GM19035 (cell line): Measurements from ENCODE around the gene P4HB.

ENCODE experiments used
- ATAC-seq: cut with Tn5 transposase; IDR thresholded peaks from one replicate; pipeline ENCODE4 v1.9.1; 2021; ENCODE audit not compliant: unreplicated experiment

Gene P4HB

GRCh38 chr17:81833160-81833920, 27.0 kb downstream of the P4HB start, which contains the start of gene MCRIP1:
MCRIP1 (minus strand) TSS chr17:81833291; CDS start chr17:81824506, 8,785 bp downstream.
- peak; percentile 69 for ATAC-seq

GRCh38 chr17:81832608-81833159, 27.7 kb downstream of the P4HB start:
- peak; percentile 26 for ATAC-seq

GRCh38 chr17:81831957-81832607, 28.3 kb downstream of the P4HB start:
- ATAC-seq: peak; percentile 15

DNA sequence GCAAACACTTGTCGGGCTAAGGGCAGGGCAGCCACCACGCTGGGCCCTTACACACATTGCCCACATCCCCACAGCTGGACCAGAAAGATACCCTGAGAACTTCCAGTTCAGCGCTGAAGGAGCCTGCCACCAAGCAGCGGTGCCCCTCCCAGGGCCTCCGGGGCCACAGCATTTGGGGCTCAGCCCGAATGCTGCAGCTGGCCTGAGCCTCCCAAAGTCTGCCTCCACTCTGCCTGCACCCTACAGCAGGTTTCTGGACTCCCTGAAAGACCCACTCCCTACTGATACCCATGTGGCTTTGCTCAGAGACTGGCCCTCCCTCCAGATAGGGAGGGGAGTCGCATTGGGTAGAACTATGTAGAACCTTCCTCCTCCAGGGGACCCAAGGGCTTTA, 28.8 kb downstream of the P4HB start:
- ATAC-seq: no peak

GRCh38 chr17:81829858-81830257, 30.5 kb downstream of the P4HB start:
- no peak for ATAC-seq

- no peak for ATAC-seq
These were observed 31.7 kb downstream of the P4HB start for GRCh38 chr17:81828656-81829055.

DNA sequence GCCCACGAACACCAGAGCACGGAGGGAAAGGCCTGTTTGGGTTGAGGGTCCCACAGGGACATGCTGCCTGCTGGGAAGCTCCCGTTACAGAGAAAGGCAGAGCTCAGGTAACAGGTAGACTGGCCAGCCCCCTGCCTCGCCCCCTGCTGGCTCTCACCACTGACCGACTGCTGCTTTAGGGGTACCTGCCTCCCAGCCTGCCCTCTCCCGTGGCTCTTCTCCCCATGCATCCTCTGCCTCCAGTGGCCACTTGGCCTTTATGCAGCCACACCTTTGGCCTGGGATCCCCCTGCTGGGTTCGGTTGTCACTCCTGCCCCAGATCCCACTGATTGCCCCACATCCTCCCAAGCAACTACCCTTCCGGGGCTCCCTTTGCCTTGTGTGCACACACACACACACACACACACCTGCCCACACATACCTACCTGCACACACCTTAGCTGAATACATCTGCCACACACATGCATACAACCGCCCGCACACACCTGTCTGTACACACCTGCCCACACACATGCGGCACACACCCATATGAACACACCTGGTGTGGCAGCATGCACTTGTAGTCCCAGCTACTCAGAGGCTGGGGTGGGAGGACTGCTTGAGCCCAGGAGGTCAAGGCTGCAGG, 34.4 kb downstream of the P4HB start:
- no peak for ATAC-seq

DNA sequence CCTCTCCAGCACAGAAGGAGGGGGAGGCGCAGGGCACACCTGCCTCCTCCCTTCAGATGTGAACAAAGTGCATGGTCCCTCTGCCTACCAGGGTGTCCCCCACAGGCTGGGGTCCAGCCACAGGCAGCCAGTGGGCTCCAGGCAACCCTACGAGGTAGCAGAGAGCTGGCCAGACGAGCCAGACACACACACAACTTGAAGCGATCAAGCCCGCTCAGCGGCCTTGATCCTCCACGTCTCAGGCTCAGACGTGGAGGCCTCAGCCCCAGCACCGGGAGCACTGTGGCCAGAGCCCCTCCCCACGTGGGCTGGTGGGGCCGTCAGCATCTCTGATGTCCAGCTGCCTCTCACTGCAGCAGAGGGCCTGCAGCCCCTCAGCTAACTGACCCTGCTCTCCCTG, 35.7 kb downstream of the P4HB start:
- ATAC-seq: no peak

DNA sequence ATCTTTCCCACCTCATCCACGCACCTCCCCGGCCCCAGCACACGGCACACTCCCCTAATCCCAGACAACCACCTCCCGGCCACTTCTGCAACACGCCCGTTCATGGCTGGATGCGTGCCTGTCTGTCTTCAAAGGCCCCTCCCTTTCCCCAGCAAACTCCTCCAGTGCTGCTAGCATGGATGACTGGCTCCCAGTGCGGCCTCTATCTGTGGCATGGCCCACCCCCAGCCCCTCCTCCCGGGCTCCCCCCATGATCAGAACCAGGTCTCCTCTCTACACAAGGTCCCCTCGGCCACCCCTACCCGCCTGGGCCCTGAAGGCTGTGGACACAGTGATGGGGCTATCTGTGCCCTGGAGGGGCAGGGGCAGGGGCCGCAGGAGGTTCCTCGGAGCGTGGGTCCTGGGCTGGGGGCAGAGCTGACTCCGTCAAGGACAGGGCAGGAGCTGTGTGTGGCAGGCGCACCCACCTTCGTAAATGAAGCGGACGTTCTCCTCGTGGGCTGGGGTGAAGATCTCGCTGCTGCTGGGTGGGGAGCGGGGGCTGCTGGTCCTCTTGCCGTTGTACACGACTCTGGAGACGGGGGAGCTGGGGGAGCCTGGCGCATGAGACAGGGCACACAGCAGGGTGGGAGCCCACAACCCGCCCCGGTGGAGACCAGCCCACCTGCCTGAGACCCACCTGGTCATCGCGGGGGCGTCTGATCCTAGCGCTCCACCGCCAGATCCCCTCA, 36.4 kb downstream of the P4HB start:
- no peak for ATAC-seq

DNA sequence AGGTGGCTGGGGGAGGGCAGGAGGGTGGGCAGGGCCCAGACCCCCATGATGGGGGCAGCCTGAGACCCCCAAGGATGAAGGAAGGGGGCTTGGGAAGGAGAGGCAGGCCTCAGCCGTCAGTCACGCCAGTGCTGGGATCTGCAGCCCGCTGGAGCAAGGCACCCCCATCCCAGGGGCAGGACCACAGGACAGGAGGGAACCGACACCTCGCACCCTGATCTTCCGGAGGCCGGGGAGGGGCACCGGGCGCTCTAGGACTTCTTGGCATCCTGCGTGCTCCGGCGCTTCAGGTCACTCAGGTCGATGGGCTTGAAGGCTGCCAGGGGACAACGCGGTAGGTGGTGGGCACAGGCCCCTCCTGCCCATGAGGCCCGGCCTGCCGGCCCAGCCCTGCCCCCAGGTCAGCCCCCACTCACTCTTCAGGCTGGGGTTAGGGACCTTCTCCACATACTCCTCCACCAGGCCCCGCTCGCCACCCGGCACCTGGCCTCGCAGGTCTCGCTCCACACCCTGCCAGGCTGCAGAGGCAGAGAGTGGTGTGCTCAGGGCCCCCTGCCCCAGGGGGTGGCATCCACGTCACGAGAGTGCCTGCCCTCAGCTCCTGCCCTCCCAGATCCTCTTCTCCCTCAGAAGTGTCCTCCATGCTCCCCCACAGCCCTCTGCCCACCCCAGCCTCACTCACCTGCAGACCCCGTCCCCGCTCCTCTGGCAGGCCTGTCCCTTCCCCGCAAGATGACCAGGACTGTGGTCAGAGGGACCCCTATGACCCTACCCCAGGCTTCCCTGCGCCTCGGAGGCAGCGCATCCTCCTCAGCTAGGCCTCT, 37.1 kb downstream of the P4HB start:
- ATAC-seq: no peak

- ATAC-seq: no peak
These were observed 38.1 kb downstream of the P4HB start for GRCh38 chr17:81822312-81822637.

DNA sequence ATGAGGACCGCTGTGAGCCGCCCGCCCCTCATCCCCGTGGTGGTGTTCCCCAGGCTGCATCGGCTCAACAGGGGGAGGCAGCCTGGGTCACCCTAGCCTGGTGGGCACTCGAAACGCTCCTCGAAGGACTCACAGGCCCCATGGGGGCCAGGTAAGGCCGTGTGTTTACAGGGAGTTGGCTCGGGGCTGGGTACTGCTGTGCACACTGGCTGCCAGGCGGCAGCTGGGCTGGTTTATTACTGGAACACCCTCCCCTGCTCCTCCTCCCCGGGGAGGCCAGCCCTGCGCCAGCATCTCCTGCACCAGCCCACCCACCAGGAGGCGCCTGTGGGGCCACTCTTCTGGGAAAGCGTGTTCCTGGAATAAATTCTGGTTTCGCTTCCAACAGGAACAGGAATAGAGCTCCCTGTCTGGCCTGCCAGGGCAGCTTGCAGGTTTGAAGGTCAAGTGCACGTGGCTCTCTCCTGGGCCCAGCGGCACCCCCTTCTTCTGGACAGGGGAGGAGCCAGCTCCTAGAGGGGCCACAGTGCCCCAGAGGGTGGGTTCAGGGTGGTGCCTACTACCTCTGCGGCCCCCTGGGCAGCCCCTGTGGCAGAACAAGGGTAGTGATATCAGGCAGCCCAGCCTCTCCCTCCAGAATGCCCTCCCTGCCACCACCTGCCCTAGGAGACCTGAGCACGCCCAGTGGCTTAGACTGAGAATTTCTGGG, 38.6 kb downstream of the P4HB start:
- no peak for ATAC-seq

DNA sequence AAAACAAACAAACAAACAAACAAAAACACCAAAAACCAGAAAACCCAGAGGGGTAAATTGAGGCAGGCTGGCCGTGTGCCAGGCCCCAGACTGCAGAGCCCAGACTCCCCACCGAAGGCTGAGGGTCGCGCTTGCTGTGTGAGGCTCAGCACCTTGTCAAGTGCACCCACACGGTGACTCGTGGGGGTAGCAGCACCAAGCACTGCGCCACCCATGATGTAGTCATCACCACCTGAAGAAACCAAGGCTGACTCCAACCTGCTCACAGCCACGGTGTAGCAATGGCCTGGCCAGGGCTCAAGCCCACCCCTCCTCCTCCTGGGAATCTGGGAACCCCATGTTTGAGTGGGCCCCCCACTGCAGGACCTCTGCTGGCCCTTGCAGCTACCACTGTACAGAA, 39.2 kb downstream of the P4HB start:
- ATAC-seq: no peak

DNA sequence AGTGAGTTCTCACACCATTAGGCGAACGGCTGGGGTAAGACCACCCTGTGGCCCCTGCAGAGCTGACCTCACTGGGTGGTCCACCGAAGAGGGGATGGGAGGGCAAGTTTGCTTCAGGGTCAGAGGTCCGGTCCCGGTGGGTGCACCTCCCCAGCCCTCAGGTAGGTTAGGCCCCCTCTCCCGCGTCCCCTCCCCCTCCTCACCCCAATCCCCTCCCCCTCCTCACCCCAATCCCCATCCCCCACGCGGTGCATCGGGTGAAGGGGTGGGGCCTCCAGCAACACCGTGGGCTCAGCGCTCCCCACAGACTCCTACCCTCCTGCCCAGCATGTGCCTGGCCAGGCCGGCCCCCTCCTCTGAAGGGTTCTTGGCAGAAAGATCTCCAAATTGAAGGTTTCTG, 40.6 kb downstream of the P4HB start:
- no peak for ATAC-seq

- ATAC-seq: no peak
These were observed 42.6 kb downstream of the P4HB start for GRCh38 chr17:81817758-81818147.

DNA sequence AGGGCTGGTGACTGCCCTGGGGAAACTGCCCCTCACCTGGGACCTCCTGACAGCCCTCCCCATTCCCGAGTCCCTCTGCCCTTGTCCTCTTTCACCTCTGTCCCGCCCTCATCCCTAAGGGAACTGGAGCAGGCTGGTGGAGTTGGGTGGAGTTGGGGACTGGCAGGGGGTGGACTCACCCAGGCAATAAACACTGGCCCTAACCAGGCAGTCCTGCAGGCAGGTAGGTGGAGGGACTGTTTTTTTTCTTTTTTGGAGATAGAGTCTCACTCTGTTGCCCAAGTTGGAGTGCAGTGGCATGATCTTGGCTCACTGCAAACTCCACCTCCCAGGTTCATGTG, 44.7 kb downstream of the P4HB start:
- no peak for ATAC-seq

DNA sequence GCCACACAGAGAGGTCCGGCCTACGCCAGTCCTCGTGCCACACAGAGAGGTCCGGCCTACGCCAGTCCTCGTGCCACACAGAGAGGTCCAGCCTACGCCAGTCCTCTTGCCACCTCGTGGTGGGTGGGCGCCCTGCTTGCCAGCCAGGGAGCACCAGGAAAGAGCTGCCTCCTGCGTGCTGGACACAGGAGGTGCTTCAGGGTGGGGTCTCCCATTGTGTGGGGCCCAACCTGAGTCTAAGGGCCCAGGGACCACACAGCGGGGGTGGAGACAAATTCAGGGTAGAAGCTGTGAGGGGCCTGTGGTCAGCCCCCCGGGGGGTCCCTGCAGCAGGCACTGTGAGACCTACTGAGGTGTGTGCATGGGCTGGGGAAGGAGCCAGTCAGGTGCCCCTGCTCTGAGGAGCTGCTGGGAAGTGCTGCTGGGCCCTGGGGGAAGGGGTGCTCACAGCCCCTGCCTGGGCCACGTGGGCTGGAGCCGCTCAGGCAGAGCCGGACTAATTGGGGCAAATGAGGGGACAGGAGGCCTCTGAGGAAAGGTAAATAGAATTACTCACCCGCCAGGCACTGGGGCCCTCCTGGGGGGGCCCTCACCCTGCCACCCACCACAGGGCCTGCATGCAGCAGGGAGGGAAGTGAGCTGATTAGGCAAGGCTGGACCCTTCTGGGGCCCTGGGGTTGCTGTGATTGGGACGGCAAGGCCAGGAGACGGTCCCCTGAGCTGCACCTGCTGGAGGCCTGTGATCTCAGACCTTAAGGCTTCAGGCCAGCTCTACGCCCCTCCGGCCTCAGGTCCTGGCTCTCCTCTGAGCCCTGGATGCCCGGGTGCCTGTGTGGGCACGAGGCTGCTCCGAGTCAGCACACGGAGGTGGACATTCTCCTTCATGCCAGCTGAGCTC, 45.3 kb downstream of the P4HB start:
- ATAC-seq: no peak

- no peak for ATAC-seq
These were observed 46.3 kb downstream of the P4HB start for GRCh38 chr17:81813861-81814683.
